ENCODE data around the gene BMP2K.
"Not testable (repeated sequence)": the region's sequence is repeated elsewhere in the genome, so short reads cannot be mapped to it uniquely, and the experiment has no call there.

BMP2K gene

DNA sequence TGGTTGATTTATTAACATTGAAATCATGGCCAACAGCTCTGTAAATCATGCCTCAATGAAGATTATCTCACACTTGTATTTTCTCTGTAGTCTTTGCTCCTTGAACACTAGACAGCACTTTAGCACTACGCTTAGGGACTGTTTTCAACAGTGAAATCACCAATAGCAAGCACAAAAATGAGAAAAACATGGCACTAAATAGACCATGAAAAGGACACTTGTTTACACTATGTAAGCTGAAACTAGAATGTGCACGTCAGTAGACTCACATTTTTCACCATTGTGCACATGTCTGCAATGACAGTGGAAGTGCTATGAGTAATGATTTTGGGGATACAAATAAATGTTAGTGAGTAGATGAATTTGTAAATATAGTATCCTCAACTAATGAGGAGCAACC, 3.1 kb downstream of the BMP2K start:
- H3K36me3 ChIP-seq (ENCODE audit: insufficient read depth, low read depth, low read length), result no peaks in the 10 kb centered on the region
- H3K9ac ChIP-seq (ENCODE audit: low read depth, low read length), result no peak overlapping the region
- peaks cover 27% of the 10 kb centered on the region for H3K4me1 ChIP-seq (ENCODE audit: insufficient read depth, low read length)
- no peak overlapping the region for H3K27ac ChIP-seq (ENCODE audit: low read length)
- H3K9me3 ChIP-seq (ENCODE audit: insufficient read depth, low read depth, low read length), result no peaks in the 10 kb centered on the region
- H3K27me3 ChIP-seq (ENCODE audit: insufficient read depth, low read length), result no peaks in the 10 kb centered on the region
- H3K4me3 ChIP-seq (ENCODE audit: low read length), result no peak overlapping the region

DNA sequence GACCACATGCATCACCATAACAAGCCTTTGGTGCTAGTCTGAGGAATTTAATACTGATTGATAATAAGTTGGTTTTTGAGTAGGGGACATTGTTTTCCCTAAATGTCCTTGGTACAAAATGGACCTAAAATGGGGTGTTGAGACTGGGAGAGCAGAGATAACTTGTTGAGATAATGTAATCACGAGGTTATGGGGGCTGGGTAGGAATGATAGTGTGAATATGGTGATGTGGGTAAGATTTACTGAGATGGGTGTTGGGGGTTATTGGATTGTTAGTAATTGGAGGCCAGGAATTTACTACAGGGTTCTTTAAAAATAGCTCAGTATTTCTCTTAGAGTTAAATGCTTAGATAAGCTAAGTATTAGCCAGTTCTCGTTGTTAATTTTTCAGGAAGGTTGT, 3.9 kb downstream of the BMP2K start:
- Histone ChIP-seq H3K27me3 (ENCODE audit: insufficient read depth, low read length) (no peaks in the 10 kb centered on the region), H3K9me3 (ENCODE audit: insufficient read depth, low read depth, low read length) (no peaks in the 10 kb centered on the region), H3K36me3 (ENCODE audit: insufficient read depth, low read depth, low read length) (no peaks in the 10 kb centered on the region), H3K4me3 (ENCODE audit: low read length) (no peak overlapping the region), H3K4me1 (ENCODE audit: insufficient read depth, low read length) (peaks cover 26% of the 10 kb centered on the region), H3K27ac (ENCODE audit: low read length) (no peak overlapping the region), H3K9ac (ENCODE audit: low read depth, low read length) (no peak overlapping the region)

DNA sequence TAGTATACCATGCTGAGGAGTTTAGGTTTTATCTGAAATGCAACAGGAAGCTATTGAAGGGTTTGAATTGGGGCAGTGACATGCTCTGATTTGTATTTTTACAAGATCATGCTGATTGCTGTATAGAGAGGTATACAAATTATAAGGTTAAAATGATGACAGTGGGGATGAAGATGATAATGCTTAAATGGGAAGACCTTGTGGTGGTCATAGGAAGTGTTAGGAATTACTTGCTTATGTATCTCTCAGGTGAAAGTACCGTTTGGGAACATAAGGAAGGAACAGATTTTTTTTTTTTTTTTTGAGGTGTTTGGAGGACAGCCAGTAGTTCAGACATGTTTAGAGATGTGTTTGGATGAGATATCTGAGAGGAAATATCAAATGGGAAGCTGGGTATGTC, 5.0 kb downstream of the BMP2K start:
- Histone ChIP-seq H3K27me3 (ENCODE audit: insufficient read depth, low read length) (no peaks in the 10 kb centered on the region), H3K4me3 (ENCODE audit: low read length) (no peak overlapping the region), H3K36me3 (ENCODE audit: insufficient read depth, low read depth, low read length) (no peaks in the 10 kb centered on the region), H3K9me3 (ENCODE audit: insufficient read depth, low read depth, low read length) (no peaks in the 10 kb centered on the region), H3K9ac (ENCODE audit: low read depth, low read length) (no peak overlapping the region), H3K4me1 (ENCODE audit: insufficient read depth, low read length) (peaks cover 25% of the 10 kb centered on the region), H3K27ac (ENCODE audit: low read length) (no peak overlapping the region)

DNA sequence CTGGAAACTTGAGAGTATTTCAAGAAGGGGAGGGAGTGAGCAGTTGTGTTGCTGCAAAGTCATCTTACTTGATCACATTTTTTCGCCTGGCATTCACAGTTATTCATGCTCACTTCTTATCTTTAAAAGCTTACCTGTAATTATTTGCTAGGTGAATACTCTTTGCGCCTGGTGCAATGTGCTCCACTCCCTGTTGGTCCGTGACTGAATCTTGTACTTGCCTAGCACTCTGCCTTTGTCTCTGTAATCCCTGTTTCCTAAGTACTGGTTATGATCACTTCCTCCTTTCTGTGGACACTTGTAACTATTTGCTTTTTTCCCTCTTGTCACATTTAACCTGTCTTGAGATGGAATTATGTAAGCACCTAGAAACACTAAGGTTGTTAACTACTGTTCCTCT, 5.8 kb downstream of the BMP2K start:
- Histone ChIP-seq H3K27me3 (ENCODE audit: insufficient read depth, low read length) (no peaks in the 10 kb centered on the region), H3K4me1 (ENCODE audit: insufficient read depth, low read length) (peaks cover 25% of the 10 kb centered on the region), H3K36me3 (ENCODE audit: insufficient read depth, low read depth, low read length) (no peaks in the 10 kb centered on the region), H3K27ac (ENCODE audit: low read length) (no peak overlapping the region), H3K9me3 (ENCODE audit: insufficient read depth, low read depth, low read length) (no peaks in the 10 kb centered on the region), H3K9ac (ENCODE audit: low read depth, low read length) (no peak overlapping the region), H3K4me3 (ENCODE audit: low read length) (no peak overlapping the region)

DNA sequence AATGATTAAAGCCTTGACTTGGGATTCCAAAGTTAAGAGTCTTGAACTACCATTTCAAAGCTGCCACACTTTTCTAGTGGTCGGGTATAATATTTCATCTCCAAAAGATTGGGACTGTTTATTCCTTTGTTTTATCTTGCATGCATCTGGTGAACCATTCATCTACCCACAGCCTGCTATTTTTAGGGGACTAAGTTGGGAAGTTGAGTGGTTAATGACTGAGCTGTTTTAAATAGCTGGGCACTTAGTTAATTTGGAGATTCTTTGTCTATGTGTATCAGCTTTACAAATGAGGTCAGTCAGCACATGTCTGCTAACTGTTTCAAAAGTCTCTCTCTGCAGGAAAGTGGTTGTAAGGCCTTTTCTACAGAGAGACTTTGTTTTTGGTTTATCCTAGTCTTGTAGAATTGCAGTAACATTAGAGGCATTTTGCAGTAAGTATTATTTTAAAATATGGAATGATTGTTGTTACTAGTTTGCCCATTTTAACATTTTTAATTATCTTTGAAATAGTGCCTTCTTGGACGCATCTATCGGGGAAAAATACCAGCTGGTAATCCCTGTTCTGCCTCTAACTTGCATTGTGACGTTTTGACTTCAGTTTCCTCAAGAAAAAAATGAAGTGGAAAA, 8.2 kb downstream of the BMP2K start:
- Histone ChIP-seq H3K4me1 (ENCODE audit: insufficient read depth, low read length) (peaks cover 17% of the 10 kb centered on the region), H3K9me3 (ENCODE audit: insufficient read depth, low read depth, low read length) (no peaks in the 10 kb centered on the region), H3K36me3 (ENCODE audit: insufficient read depth, low read depth, low read length) (no peaks in the 10 kb centered on the region), H3K27ac (ENCODE audit: low read length) (no peak overlapping the region), H3K9ac (ENCODE audit: low read depth, low read length) (no peak overlapping the region), H3K4me3 (ENCODE audit: low read length) (no peak overlapping the region), H3K27me3 (ENCODE audit: insufficient read depth, low read length) (no peaks in the 10 kb centered on the region)

DNA sequence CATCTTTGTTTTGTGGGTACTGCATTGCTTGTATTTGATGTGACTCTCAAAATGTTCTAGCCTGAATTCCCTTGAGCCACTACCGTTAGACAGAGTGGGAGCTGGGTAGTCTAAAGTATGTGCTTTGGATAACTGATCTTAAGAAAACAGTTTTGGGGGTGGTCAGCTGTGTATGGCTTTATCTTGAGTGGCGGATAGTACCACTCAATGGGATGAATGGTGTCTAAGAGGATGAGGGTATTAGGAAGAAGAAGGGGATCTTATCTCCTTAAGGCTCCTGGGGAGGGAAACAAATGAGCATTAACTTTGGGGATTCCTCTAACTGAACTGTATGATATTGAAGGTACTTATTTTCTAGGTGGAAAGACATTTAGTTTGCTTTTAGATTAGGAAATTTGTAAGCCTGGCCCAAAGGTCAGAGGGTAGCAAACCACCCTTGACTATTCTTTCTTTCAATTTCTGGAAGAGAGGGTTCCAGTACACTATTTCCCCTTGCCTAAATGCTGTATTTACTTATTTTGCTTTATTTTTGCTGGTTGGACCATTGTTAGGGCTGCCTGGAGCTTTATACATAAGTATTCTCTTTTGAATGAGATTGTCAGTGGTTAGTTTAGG, 11.3 kb downstream of the BMP2K start:
- no peak overlapping the region for H3K27ac ChIP-seq (ENCODE audit: low read length)
- no peak overlapping the region for H3K4me3 ChIP-seq (ENCODE audit: low read length)
- no peak overlapping the region for H3K9ac ChIP-seq (ENCODE audit: low read depth, low read length)
- no peaks in the 10 kb centered on the region for H3K27me3 ChIP-seq (ENCODE audit: insufficient read depth, low read length)
- H3K4me1 ChIP-seq (ENCODE audit: insufficient read depth, low read length), result peaks cover 5% of the 10 kb centered on the region; the same call in 1 of the 2 replicates
- H3K36me3 ChIP-seq (ENCODE audit: insufficient read depth, low read depth, low read length), result no peaks in the 10 kb centered on the region
- no peaks in the 10 kb centered on the region for H3K9me3 ChIP-seq (ENCODE audit: insufficient read depth, low read depth, low read length)

DNA sequence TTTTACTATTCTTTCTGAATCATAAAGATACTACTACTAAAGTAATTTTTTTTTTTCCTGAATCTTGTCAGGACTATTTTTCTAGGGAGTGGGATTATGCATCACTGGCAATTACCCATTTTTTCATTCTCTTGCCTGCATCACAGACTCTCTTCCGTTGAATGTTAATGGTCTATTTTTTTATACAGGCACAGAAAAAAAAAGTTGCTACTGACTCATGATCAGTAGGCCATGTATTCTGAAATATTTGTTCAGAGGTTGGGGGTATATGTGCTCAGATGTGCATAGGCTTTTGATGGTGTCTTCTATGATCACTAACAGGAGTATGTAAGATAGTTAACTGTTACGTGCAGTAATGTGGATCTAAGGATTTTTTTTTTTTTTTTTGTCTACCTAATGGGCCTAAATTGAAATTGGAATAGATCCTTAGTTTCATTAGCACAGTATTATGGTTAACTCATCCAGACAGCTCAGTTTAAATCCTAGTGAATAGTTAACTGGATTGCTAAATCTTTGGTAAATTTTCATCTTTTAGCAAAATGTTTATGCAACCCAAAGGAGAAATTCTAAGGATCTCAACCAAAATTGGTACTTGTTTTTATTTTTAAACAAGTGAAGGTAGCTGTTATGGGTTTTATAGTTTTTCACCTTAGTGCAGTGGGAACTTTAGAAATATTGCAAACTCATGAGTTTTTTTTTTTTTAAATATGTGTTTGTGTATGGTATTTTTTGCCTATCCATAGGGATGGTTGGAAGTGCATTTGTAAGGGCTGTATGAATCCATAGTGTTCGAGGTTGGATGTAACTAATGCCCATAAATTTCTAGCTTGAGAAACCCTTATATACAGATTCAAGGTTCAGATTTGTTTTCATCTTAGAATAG, 12.1 kb downstream of the BMP2K start:
- H3K36me3 ChIP-seq (ENCODE audit: insufficient read depth, low read depth, low read length), result no peaks in the 10 kb centered on the region
- H3K27me3 ChIP-seq (ENCODE audit: insufficient read depth, low read length), result no peaks in the 10 kb centered on the region
- no peak overlapping the region for H3K9ac ChIP-seq (ENCODE audit: low read depth, low read length)
- H3K9me3 ChIP-seq (ENCODE audit: insufficient read depth, low read depth, low read length), result no peaks in the 10 kb centered on the region
- no peak overlapping the region for H3K27ac ChIP-seq (ENCODE audit: low read length)
- peaks cover 5% of the 10 kb centered on the region; the same call in 1 of the 2 replicates for H3K4me1 ChIP-seq (ENCODE audit: insufficient read depth, low read length)
- H3K4me3 ChIP-seq (ENCODE audit: low read length), result no peak overlapping the region

DNA sequence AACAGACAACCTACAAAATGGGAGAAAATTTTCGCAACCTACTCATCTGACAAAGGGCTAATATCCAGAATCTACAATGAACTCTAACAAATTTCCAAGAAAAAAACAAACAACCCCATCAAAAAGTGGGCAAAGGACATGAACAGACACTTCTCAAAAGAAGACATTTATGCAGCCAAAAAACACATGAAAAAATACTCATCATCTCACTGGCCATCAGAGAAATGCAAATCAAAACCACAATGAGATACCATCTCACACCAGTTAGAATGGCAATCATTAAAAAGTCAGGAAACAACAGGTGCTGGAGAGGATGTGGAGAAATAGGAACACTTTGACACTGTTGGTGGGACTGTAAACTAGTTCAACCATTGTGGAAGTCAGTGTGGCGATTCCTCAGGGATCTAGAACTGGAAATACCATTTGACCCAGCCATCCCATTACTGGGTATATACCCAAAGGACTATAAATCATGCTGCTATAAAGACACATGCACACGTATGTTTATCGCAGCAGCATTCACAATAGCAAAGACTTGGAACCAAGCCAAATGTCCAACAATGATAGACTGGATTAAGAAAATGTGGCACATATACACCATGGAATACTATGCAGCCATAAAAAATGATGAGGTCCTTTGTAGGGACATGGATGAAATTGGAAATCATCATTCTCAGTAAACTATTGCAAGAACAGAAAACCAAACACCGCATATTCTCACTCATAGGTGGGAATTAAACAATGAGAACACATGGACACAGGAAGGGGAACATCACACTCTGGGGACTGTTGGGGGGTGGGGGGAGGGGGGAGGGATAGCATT, 19.7 kb downstream of the BMP2K start:
- H3K27me3 ChIP-seq (ENCODE audit: insufficient read depth, low read length); H3K4me1 ChIP-seq (ENCODE audit: insufficient read depth, low read length); H3K4me3 ChIP-seq (ENCODE audit: low read length); H3K36me3 ChIP-seq (ENCODE audit: insufficient read depth, low read depth, low read length); H3K27ac ChIP-seq (ENCODE audit: low read length); H3K9ac ChIP-seq (ENCODE audit: low read depth, low read length); H3K9me3 ChIP-seq (ENCODE audit: insufficient read depth, low read depth, low read length): not testable (repeated sequence)

DNA sequence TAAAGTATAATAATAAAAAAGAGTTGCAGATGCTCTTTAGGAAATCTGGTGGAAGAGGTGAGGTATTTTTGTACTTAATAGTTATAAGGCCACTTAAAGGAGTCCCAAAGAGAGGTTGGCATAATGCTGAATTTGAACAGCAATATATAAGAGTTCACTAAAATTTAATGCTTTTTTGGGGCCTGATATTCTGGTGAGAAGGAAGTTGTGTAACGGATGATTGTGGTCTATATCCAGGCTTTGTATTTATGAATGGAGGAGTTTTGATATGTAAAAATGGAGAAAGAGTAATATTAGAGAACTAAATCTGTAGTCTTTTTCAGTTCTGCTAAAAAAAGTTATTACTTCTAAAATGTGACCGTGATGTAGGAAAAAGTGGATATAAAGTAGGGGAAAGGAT, 20.4 kb downstream of the BMP2K start:
- Histone ChIP-seq H3K27ac (ENCODE audit: low read length) (no peak overlapping the region), H3K4me1 (ENCODE audit: insufficient read depth, low read length) (no peaks in the 10 kb centered on the region), H3K4me3 (ENCODE audit: low read length) (no peak overlapping the region)

DNA sequence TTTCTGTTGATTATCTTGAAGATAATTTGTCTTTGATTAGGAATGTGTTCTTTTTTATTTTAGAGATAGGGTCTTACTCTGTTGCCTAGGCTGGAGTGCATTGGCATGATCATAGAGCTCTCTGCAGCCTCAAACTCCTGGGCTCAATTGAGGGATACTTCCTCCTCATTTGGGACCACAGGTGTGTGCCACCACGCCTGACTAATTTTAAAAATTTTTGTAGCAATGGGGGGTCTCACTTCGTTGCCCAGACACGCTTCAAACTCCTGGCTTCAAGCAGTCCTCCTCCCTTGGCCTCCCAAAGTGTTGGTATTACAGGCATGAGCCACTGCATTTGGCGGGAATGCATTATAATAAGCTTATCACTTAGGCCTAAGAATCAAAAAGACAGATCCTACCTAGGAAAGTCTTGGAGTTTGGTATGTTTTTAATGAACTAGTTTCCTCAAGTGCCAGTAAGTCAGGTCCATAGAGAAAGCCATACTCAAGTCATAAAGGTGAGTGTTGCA, 21.7 kb downstream of the BMP2K start:
- Histone ChIP-seq H3K36me3 (ENCODE audit: insufficient read depth, low read depth, low read length) (no peaks in the 10 kb centered on the region), H3K27ac (ENCODE audit: low read length) (no peak overlapping the region), H3K4me1 (ENCODE audit: insufficient read depth, low read length) (no peaks in the 10 kb centered on the region), H3K9me3 (ENCODE audit: insufficient read depth, low read depth, low read length) (no peaks in the 10 kb centered on the region), H3K4me3 (ENCODE audit: low read length) (no peak overlapping the region), H3K27me3 (ENCODE audit: insufficient read depth, low read length) (no peaks in the 10 kb centered on the region), H3K9ac (ENCODE audit: low read depth, low read length) (no peak overlapping the region)

More for the DNA sequence above, 20.4 kb downstream of the BMP2K start:
- H3K9me3 ChIP-seq (ENCODE audit: insufficient read depth, low read depth, low read length), result no peaks in the 10 kb centered on the region
- no peaks in the 10 kb centered on the region for H3K36me3 ChIP-seq (ENCODE audit: insufficient read depth, low read depth, low read length)
- H3K9ac ChIP-seq (ENCODE audit: low read depth, low read length), result no peak overlapping the region
- no peaks in the 10 kb centered on the region for H3K27me3 ChIP-seq (ENCODE audit: insufficient read depth, low read length)
